GM19372 (cell line): ENCODE data around the gene METTL24.

Source experiments
- ATAC-seq: cut with Tn5 transposase; IDR thresholded peaks from one replicate; pipeline ENCODE4 v1.9.1; 2021; ENCODE audit warnings: mild to moderate bottlenecking, low read depth, moderate library complexity; ENCODE audit not compliant: unreplicated experiment

METTL24 gene

GRCh38 chr6:110214338-110214737 is 143.8 kb downstream of the METTL24 start:
- ATAC-seq, result no peak

GRCh38 chr6:110211753-110212152 is 146.4 kb downstream of the METTL24 start:
- no peak for ATAC-seq

- no peak for ATAC-seq
These were observed 150.5 kb downstream of the METTL24 start for GRCh38 chr6:110207652-110208051.

GRCh38 chr6:110201151-110201884 is 156.8 kb downstream of the METTL24 start:
- ATAC-seq, result no peak

- ATAC-seq, result no peak
These were observed 159.6 kb downstream of the METTL24 start for GRCh38 chr6:110198561-110198960.

GRCh38 chr6:110196874-110197273 is 161.3 kb downstream of the METTL24 start:
- no peak for ATAC-seq

- no peak for ATAC-seq
These were observed 162.5 kb downstream of the METTL24 start for GRCh38 chr6:110195639-110196038.
